Adrenal gland (tissue), 12 donors: Measurements from ENCODE around the gene FAT3. TPM values are rescaled to one million over a fixed set of nuclear protein-coding genes. Genes with fewer than 3 reads are reported as not detected.
A peak's percentile ranks its signal among the peaks of the same experiment; 100 is the strongest.

Experiments
- DNase-seq, 7 donors: peaks; one replicate each; pipeline ENCODE4 v3.0.0-alpha.2; 2019 to 2020
- H3K27ac ChIP-seq, 5 donors: fragments of 200-600 bp; sonication (generic) in 4 of 5; 1 replicate in 3 of 5; 2 replicates in 2 of 5; pipeline versions ENCODE4 v1.5.1 to v1.8.0; 2016 to 2020; ENCODE audit warnings: mild to moderate bottlenecking in 1 of 5
- H3K27me3 ChIP-seq: fragments of 200-600 bp; 2 replicates; pipeline ENCODE4 v1.8.0; 2021
- H3K36me3 ChIP-seq, 2 donors: fragments of 200-600 bp; replicated peaks in 1 of 2; 1 replicate in 1 of 2; 2 replicates in 1 of 2; pipeline versions ENCODE4 v1.5.1 to v1.8.0; 2018 to 2022
- H3K4me1 ChIP-seq, 2 donors: fragments of 200-600 bp; replicated peaks in 1 of 2; 1 replicate in 1 of 2; 2 replicates in 1 of 2; pipeline versions ENCODE4 v1.5.1 to v1.8.0; 2018 to 2021
- H3K4me3 ChIP-seq, 4 donors: fragments of 200-600 bp; sonication (generic) in 3 of 4; one replicate each; pipeline ENCODE4 v1.5.1; 2016 to 2018
- H3K9me3 ChIP-seq, 3 donors: fragments of 200-600 bp; sonication (generic) in 1 of 3; replicated peaks in 1 of 3; 1 replicate in 2 of 3; 2 replicates in 1 of 3; pipeline versions ENCODE4 v1.5.1 to v1.8.0; 2016 to 2021
- POLR2A ChIP-seq, 2 donors: fragments of 450-650 bp; IDR thresholded peaks; one replicate each; pipeline ENCODE4 v1.6.1; 2017; ENCODE audit warnings: antibody characterized with exemption in 2 of 2, mild to moderate bottlenecking in 2 of 2, moderate library complexity in 1 of 2
- WGBS, 4 donors: extraction: QIAGEN DNeasy Blood & Tissue Kit in 2 of 4; methylation state at CpG; one replicate each; pipeline versions ENCODE4 v1.1.5 to v1.1.7; 2013 to 2017; 5-methylcytosine and 5-hydroxymethylcytosine counted together
- intact Hi-C, 2 donors: fragments of 100-400 bp; cut with DNase I; formaldehyde crosslinking; loops; one replicate each; pipeline versions ENCODE4 v1.14.1 to v1.15.0; 2022 to 2023
- polyA plus RNA-seq, 3 donors: library from polyadenylated mRNA; stranded (reverse); fragments of 200-250 nt in 2 of 3; fragments of 350-450 nt in 1 of 3; fragmentation: Illumina TruSeq in 1 of 3; extraction: RNeasy Lipid Tissue Mini Kit (QIAGEN cat#74804) in 1 of 3; gene quantifications; one replicate each; pipeline ENCODE4 v1.2.3, GENCODE V29; 2013 to 2014
- total RNA-seq, 9 donors: library from RNA; depleted of rRNA in 4 of 9; stranded (reverse); fragments of >200 nt in 4 of 9; fragments of 120-200 nt in 1 of 9; fragmentation: NEBNext Ultra II Directional in 1 of 9; extraction: Animal tissue kit (Norgen Biotek cat#: 25700) in 1 of 9; gene quantifications; one replicate each; pipeline versions ENCODE4 v1.1.0 to v1.2.4, GENCODE V29; 2013 to 2023
- TF ChIP-seq, protein P1 (sequence below), 6 experiments: fragments of 450-650 bp in 4 of 6; fragments of 200-600 bp in 2 of 6; sonication (generic) in 1 of 6; IDR thresholded peaks; 1 replicate in 5 of 6; 2 replicates in 1 of 6; pipeline versions ENCODE4 v1.5.1 to v1.8.0; 2016 to 2021; ENCODE audit warnings: antibody characterized with exemption in 6 of 6, mild to moderate bottlenecking in 2 of 6, moderate library complexity in 1 of 6
- donor health status: healthy with polysubstance abuse.
- donor health status: Bipolar disorder and iron deficiency.
- donor health status: DM: yes; HTN: yes; CAD: no.
- donor health status: DM: no; HTN: no; CAD: no.
- donor health status: DM: no; HTN: no; CAD: no.
- donor health status: DM: yes; HTN: yes; CAD: no.

Gene FAT3
- total and polyA plus RNA-seq, 12 donors: 0.06 to 6.0 (median 0.14) TPM

- WGBS, 4 donors: 36 to 62% (median 55%) methylated on average over 2 of the region's 2 CpGs
- DNase-seq: no peak
- Histone ChIP-seq H3K36me3 (no peaks in the 10 kb centered on the region), H3K4me3 (no peak overlapping the region), H3K27ac (no peak overlapping the region), H3K27me3 (no peaks in the 10 kb centered on the region), H3K4me1 (no peaks in the 10 kb centered on the region), H3K9me3 (no peaks in the 10 kb centered on the region)
- intact Hi-C loops: no loop called here
- TF ChIP-seq, protein P1, sequence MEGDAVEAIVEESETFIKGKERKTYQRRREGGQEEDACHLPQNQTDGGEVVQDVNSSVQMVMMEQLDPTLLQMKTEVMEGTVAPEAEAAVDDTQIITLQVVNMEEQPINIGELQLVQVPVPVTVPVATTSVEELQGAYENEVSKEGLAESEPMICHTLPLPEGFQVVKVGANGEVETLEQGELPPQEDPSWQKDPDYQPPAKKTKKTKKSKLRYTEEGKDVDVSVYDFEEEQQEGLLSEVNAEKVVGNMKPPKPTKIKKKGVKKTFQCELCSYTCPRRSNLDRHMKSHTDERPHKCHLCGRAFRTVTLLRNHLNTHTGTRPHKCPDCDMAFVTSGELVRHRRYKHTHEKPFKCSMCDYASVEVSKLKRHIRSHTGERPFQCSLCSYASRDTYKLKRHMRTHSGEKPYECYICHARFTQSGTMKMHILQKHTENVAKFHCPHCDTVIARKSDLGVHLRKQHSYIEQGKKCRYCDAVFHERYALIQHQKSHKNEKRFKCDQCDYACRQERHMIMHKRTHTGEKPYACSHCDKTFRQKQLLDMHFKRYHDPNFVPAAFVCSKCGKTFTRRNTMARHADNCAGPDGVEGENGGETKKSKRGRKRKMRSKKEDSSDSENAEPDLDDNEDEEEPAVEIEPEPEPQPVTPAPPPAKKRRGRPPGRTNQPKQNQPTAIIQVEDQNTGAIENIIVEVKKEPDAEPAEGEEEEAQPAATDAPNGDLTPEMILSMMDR (IDR thresholded peaks at IDR 0.05): no peak
- TF ChIP-seq POLR2A (IDR thresholded peaks at IDR 0.05): no peak
Observed at GRCh38 chr11:92204731-92205130, 19.9 kb upstream of the FAT3 start.

DNA sequence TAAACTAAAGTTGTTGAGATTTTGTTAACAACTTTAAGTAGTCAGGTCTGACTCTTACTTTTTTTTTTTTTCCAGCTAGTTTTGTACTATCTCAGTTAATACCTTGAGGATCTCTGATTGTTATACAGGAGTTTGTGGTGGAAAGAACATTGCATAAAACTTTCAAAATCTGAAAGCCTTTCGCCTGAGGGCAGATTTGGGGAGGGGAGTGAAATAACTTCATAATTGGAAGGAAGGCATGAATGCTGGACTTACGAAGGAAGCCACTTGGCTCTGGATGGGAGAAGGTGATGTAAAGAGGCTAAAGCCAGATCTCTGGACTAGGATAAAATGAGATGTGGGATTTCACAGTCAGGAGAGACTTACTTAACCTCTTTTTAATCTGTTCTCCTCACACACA lies 18.2 kb upstream of the FAT3 start:
- H3K27ac ChIP-seq: no peak overlapping the region
- WGBS, 4 donors: 82 to 86% (median 85%) methylated on average over 2 of the region's 2 CpGs
- no peak for TF ChIP-seq POLR2A (IDR thresholded peaks at IDR 0.05)
- TF ChIP-seq, protein P1 (IDR thresholded peaks at IDR 0.05): no peak
- no peaks in the 10 kb centered on the region for H3K27me3 ChIP-seq
- no peaks in the 10 kb centered on the region for H3K36me3 ChIP-seq
- no peak overlapping the region for H3K4me3 ChIP-seq
- no peaks in the 10 kb centered on the region for H3K4me1 ChIP-seq
- DNase-seq: no peak
- intact Hi-C loops: no loop called here
- H3K9me3 ChIP-seq: no peaks in the 10 kb centered on the region

GRCh38 chr11:92211576-92212167 lies 12.9 kb upstream of the FAT3 start:
- Histone ChIP-seq H3K9me3 (no peaks in the 10 kb centered on the region), H3K27ac (no peak overlapping the region), H3K4me3 (no peak overlapping the region), H3K36me3 (no peaks in the 10 kb centered on the region), H3K4me1 (no peaks in the 10 kb centered on the region), H3K27me3 (no peaks in the 10 kb centered on the region)
- DNase-seq: peak in 3 of 7 donors; percentile 19 to 75 (median 34)
- TF ChIP-seq, protein P1 (IDR thresholded peaks at IDR 0.05): peak in 2 of 6 experiments; percentile 18 to 28
- TF ChIP-seq POLR2A (IDR thresholded peaks at IDR 0.05): no peak
- 55 to 58% (median 58%) methylated on average over 5 of the region's 5 CpGs for WGBS, 4 donors
- intact Hi-C loops: no loop called here

- TF ChIP-seq, protein P1 (IDR thresholded peaks at IDR 0.05): no peak
- TF ChIP-seq POLR2A (IDR thresholded peaks at IDR 0.05): no peak
- no peaks in the 10 kb centered on the region for H3K27me3 ChIP-seq
Observed at GRCh38 chr11:92212530-92212929, 12.1 kb upstream of the FAT3 start.

More at GRCh38 chr11:92212530-92212929, 12.1 kb upstream of the FAT3 start:
- DNase-seq: no peak
- no peaks in the 10 kb centered on the region for H3K4me1 ChIP-seq
- H3K9me3 ChIP-seq: no peaks in the 10 kb centered on the region
- WGBS, 4 donors: 59 to 85% (median 65%) methylated on average over 1 of the region's 1 CpG
- no peak overlapping the region for H3K27ac ChIP-seq
- H3K4me3 ChIP-seq: no peak overlapping the region
- H3K36me3 ChIP-seq: no peaks in the 10 kb centered on the region
- intact Hi-C loops: no loop called here
